Activated CD8-positive, alpha-beta T cell treated with anti-CD3 and anti-CD28 coated beads for 36 hours (primary cell): ENCODE measurements around the gene WNT3. TPM values are rescaled to one million over a fixed set of nuclear protein-coding genes. Genes with fewer than 3 reads are reported as not detected.
A peak's percentile ranks its signal among the peaks of the same experiment; 100 is the strongest.

Experiments used
- ATAC-seq: fragments of 200-7000 bp; cut with Tn5 transposase; one replicate; pipeline ENCODE4 v1.10.0; 2021; ENCODE audit warnings: mild to moderate bottlenecking, moderate library complexity
- CTCF ChIA-PET: fragments of 350-600 bp; sonication (Branson Sonifier 250); formaldehyde crosslinking; loops from one replicate; lab custom pipeline; 2021; ENCODE audit warnings: antibody characterized with exemption; lab: Charles Lee
- POLR2A ChIA-PET: fragments of 350-600 bp; sonication (Branson Sonifier 250); formaldehyde crosslinking; loops from one replicate; lab custom pipeline; 2021; ENCODE audit warnings: antibody characterized with exemption; lab: Charles Lee
- DNase-seq: peaks from one replicate; pipeline ENCODE4 v3.0.0-alpha.2; 2020
- H3K27ac Mint-ChIP-seq: one replicate; pipeline ENCODE4 v1.8.0; 2021; ENCODE audit warnings: mild to moderate bottlenecking, mixed read lengths
- H3K27me3 Mint-ChIP-seq: one replicate; pipeline ENCODE4 v1.8.0; 2021; ENCODE audit warnings: mixed read lengths
- H3K36me3 Mint-ChIP-seq: one replicate; pipeline ENCODE4 v1.8.0; 2021; ENCODE audit warnings: low read depth, mixed read lengths
- H3K4me1 Mint-ChIP-seq: one replicate; pipeline ENCODE4 v1.8.0; 2021; ENCODE audit warnings: low read depth, mixed read lengths
- H3K4me3 Mint-ChIP-seq: one replicate; pipeline ENCODE4 v1.8.0; 2021; ENCODE audit warnings: mild to moderate bottlenecking, moderate library complexity, mixed read lengths
- H3K9me3 Mint-ChIP-seq: one replicate; pipeline ENCODE4 v1.8.0; 2021; ENCODE audit warnings: mixed read lengths
- CTCF ChIP-seq: fragments of 200-600 bp; IDR thresholded peaks from one replicate; pipeline ENCODE4 v1.8.0; 2022; ENCODE audit warnings: antibody characterized with exemption, mild to moderate bottlenecking
- intact Hi-C: fragments of 100-400 bp; cut with micrococcal nuclease; formaldehyde crosslinking; loops from one replicate; pipeline ENCODE4 v1.10.0; 2022
- total RNA-seq, 2 experiments: library from RNA; stranded (reverse); gene quantifications; one replicate each; pipeline ENCODE4 v1.2.3, GENCODE V29; 2021

Gene WNT3
- total RNA-seq, 2 experiments from 2014 or later, result 0.09 TPM; not detected in 1

- DNase-seq, result no peak
- no peaks in the 10 kb centered on the region for H3K9me3 Mint-ChIP-seq
- H3K27me3 Mint-ChIP-seq, result peaks cover 93% of the 10 kb centered on the region
- H3K4me1 Mint-ChIP-seq, result peaks cover 15% of the 10 kb centered on the region
- peak overlapping the region; percentile 40 for H3K4me3 Mint-ChIP-seq
- H3K36me3 Mint-ChIP-seq, result no peaks in the 10 kb centered on the region
- TF ChIP-seq CTCF, result no peak
- CTCF ChIA-PET, result no interaction called here
- no peak for ATAC-seq
- intact Hi-C loops, result no loop called here
- no peak overlapping the region for H3K27ac Mint-ChIP-seq
- POLR2A ChIA-PET, result no interaction called here
These were observed 1.2 kb downstream of the WNT3 start for GRCh38 chr17:46817151-46817900.

DNA sequence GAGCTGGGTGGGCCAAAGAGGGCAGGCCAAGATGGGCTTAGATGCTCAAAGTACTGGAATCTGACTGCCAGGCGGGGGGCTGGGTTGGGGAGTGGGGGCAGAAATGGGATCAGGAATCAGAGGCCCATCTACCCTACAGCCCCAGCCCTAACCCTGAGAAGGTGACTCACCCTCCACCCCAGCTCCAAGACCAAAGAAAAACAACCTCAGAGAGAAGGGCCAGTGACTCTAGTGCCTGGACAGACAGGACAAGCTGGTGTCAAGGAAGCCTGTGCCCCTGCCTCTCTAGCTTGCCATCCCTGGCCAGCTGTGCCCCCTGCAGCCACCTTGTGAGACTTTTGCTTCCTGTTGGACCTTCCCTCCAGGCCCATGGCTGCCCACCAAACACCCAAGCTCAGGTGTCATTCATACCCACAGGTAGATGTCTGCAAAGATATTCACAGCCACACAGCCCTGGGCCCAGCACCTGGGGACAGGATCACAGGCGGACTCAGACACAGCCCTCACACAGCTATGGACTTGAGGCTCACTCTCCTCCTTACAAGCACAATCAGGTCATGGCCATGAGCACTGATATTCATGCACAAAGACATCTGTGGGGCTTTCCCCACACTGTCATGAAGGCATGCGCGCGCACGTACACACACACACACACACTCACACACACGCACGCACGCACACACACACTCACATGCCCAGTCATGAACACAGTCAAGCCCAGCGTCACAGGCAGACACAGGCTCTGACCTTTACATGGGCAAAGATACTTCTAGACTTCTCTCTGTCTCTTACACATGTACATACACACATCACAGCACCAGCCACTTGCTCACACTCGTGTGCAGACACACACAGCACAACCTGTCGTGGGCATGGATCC lies 2.8 kb downstream of the WNT3 start:
- no peak for TF ChIP-seq CTCF
- H3K4me3 Mint-ChIP-seq, result no peak overlapping the region
- H3K4me1 Mint-ChIP-seq, result peaks cover 12% of the 10 kb centered on the region
- CTCF ChIA-PET, result interaction anchor here (1.2 kb wide), 1 partner anchor 20 kb away, joined by 6 read pairs; no protein-coding TSS in a partner anchor
- DNase-seq, result no peak
- H3K27me3 Mint-ChIP-seq, result peaks cover 80% of the 10 kb centered on the region
- ATAC-seq, result no peak
- intact Hi-C loops, result no loop called here
- H3K36me3 Mint-ChIP-seq, result no peaks in the 10 kb centered on the region
- H3K27ac Mint-ChIP-seq, result no peak overlapping the region
- no peaks in the 10 kb centered on the region for H3K9me3 Mint-ChIP-seq
- POLR2A ChIA-PET, result no interaction called here

GRCh38 chr17:46814446-46814845 lies 4.0 kb downstream of the WNT3 start:
- no peak overlapping the region for H3K4me3 Mint-ChIP-seq
- ATAC-seq, result no peak
- no peak overlapping the region for H3K27ac Mint-ChIP-seq
- H3K36me3 Mint-ChIP-seq, result no peaks in the 10 kb centered on the region
- POLR2A ChIA-PET, result no interaction called here
- peaks cover 68% of the 10 kb centered on the region for H3K27me3 Mint-ChIP-seq
- intact Hi-C loops, result no loop called here
- DNase-seq, result no peak
- H3K9me3 Mint-ChIP-seq, result no peaks in the 10 kb centered on the region
- peaks cover 12% of the 10 kb centered on the region for H3K4me1 Mint-ChIP-seq
- no peak for TF ChIP-seq CTCF
- CTCF ChIA-PET, result interaction anchor here (1.2 kb wide), 1 partner anchor 21 kb away, joined by 6 read pairs; no protein-coding TSS in a partner anchor

- ChIA-PET POLR2A (no interaction called here), CTCF (no interaction called here)
- DNase-seq (no peak), ATAC-seq (no peak)
- H3K4me1 Mint-ChIP-seq, result peaks cover 10% of the 10 kb centered on the region
- no peaks in the 10 kb centered on the region for H3K36me3 Mint-ChIP-seq
- intact Hi-C loops, result no loop called here
- no peak for TF ChIP-seq CTCF
- no peak overlapping the region for H3K27ac Mint-ChIP-seq
- H3K9me3 Mint-ChIP-seq, result no peaks in the 10 kb centered on the region
- H3K27me3 Mint-ChIP-seq, result peaks cover 64% of the 10 kb centered on the region
- no peak overlapping the region for H3K4me3 Mint-ChIP-seq
These were observed 4.6 kb downstream of the WNT3 start for GRCh38 chr17:46813920-46814319.
